HEK293T (cell line): Measurements from ENCODE around the gene MYOZ2.

Experiments used
- FOXA1 ChIP-seq: fragments of 450-650 bp; IDR thresholded peaks from 2 replicates; pipeline ENCODE4 v1.6.1; 2016; ENCODE audit warnings: mild to moderate bottlenecking
- SP1 ChIP-seq: fragments of 450-650 bp; IDR thresholded peaks from 2 replicates; pipeline ENCODE4 v1.6.1; 2017
- SUZ12 ChIP-seq: fragments of 450-650 bp; IDR thresholded peaks from 2 replicates; pipeline ENCODE4 v1.6.1; 2016; ENCODE audit warnings: mild to moderate bottlenecking
- TARDBP ChIP-seq: fragments of 450-650 bp; IDR thresholded peaks from 2 replicates; pipeline ENCODE4 v1.6.1; 2016
- ZNF384 ChIP-seq: fragments of 450-650 bp; IDR thresholded peaks from 2 replicates; pipeline ENCODE4 v1.6.1; 2016

DNA sequence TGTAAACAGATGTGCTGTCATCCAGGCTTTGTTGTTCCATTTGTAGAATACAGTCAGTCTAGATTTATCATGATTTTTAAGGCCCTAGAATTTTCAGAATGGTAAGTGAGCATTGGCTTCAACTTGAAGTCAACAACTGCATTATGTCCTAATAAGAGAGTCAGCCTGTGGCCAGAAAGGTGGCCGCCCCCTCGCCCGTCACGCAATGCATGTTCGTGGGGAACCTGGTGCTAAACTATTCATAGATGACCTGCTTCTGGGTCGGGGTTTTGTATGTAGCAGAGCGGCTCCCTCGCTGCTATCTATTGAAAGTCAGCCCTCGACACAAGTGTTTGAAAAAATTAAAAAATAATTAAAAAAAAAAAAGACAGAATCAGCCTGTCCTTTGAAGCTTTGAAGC, 101.6 kb downstream of the MYOZ2 start:
- TF ChIP-seq TARDBP = no peak
- no peak for TF ChIP-seq FOXA1
- no peak for TF ChIP-seq SP1
- no peak for TF ChIP-seq ZNF384
- TF ChIP-seq SUZ12 = no peak
